Calu3 (cell line): Measurements from ENCODE around the gene USH2A. TPM values are rescaled to one million over a fixed set of nuclear protein-coding genes. Genes with fewer than 3 reads are reported as not detected.

ENCODE experiments used
- Bru-seq: library from RNA; stranded (reverse); fragments of 400-500 nt; gene quantifications from one replicate; lab custom pipeline; 2021; lab: Mats Ljungman, UMichigan
- BruChase-seq, 2 experiments: library from RNA; stranded (reverse); fragments of 400-500 nt; gene quantifications; one replicate each; lab custom pipeline; 2021; lab: Mats Ljungman, UMichigan
- BruUV-seq: library from RNA; stranded (reverse); fragments of 400-500 nt; replicated peaks from 2 replicates; lab custom pipeline; 2021; lab: Mats Ljungman, UMichigan
- CTCF ChIA-PET: fragments of 300-600 bp; sonication (Branson Sonifier 250); formaldehyde crosslinking; loops from one replicate; lab custom pipeline; 2022; ENCODE audit warnings: antibody characterized with exemption; lab: Charles Lee
- DNase-seq: peaks from one replicate; pipeline ENCODE4 v3.0.0; 2022
- H3K27ac Mint-ChIP-seq: one replicate; pipeline ENCODE4 v1.8.0; 2022; ENCODE audit warnings: mixed read lengths; ENCODE audit not compliant: unreplicated experiment
- H3K27me3 Mint-ChIP-seq: one replicate; pipeline ENCODE4 v1.8.0; 2022; ENCODE audit warnings: mixed read lengths; ENCODE audit not compliant: unreplicated experiment
- H3K36me3 Mint-ChIP-seq: one replicate; pipeline ENCODE4 v1.8.0; 2022; ENCODE audit warnings: mild to moderate bottlenecking, moderate library complexity, mixed read lengths; ENCODE audit not compliant: insufficient read depth, unreplicated experiment
- H3K4me1 Mint-ChIP-seq: one replicate; pipeline ENCODE4 v1.8.0; 2022; ENCODE audit warnings: mild to moderate bottlenecking, low read depth, mixed read lengths; ENCODE audit not compliant: unreplicated experiment
- H3K4me3 Mint-ChIP-seq: one replicate; pipeline ENCODE4 v1.8.0; 2022; ENCODE audit warnings: mild to moderate bottlenecking, low read depth, moderate library complexity, mixed read lengths; ENCODE audit not compliant: unreplicated experiment
- H3K9me3 Mint-ChIP-seq: one replicate; pipeline ENCODE4 v1.8.0; 2022; ENCODE audit warnings: low read depth, mixed read lengths; ENCODE audit not compliant: unreplicated experiment
- CTCF ChIP-seq: fragments of 200-600 bp; IDR thresholded peaks from one replicate; pipeline ENCODE4 v1.8.0; 2022; ENCODE audit warnings: antibody characterized with exemption; ENCODE audit not compliant: unreplicated experiment
- intact Hi-C: fragments of 100-400 bp; cut with micrococcal nuclease; formaldehyde crosslinking; loops from one replicate; pipeline ENCODE4 v1.10.0; 2022; ENCODE audit not compliant: unreplicated experiment
- long read RNA-seq: library from polyadenylated mRNA; stranded (forward); transcript quantifications from one replicate; pipeline ENCODE4 v2.0.0, GENCODE V29; 2022
- total RNA-seq: library from RNA; stranded (reverse); gene quantifications from 2 replicates; pipeline ENCODE4 v1.2.3, GENCODE V29; 2022

Gene USH2A
- not detected in 2 replicates for total RNA-seq
- Bru-seq, nascent RNA, result percentile 3 among the genes with signal in this experiment
- BruChase-seq, experiment 1, labeled RNA remaining after a 6-hour chase, result percentile 1 among the genes with signal in this experiment
- percentile 1 among the genes with signal in this experiment for BruChase-seq, experiment 2, labeled RNA remaining after a 2-hour chase
- long read RNA-seq, result 0 reads

- Mint-ChIP-seq H3K27ac (no peak within 1 kb of the TSS), H3K4me3 (no peak within 1 kb of the TSS)
- BruUV-seq, result no TSS peak
These were observed at the start of gene USH2A for GRCh38 chr1:216422821-216423520. USH2A (minus strand) TSS chr1:216423448; CDS start chr1:216422336, 1,112 bp downstream.

GRCh38 chr1:216466162-216466801 is 43.0 kb upstream of the USH2A start:
- no TSS peak for BruUV-seq
- no peak for TF ChIP-seq CTCF
- H3K4me1 Mint-ChIP-seq, result no peaks in the 10 kb centered on the region
- no peaks in the 10 kb centered on the region for H3K9me3 Mint-ChIP-seq
- no peak overlapping the region for H3K27ac Mint-ChIP-seq
- no peak overlapping the region for H3K4me3 Mint-ChIP-seq
- no peaks in the 10 kb centered on the region for H3K36me3 Mint-ChIP-seq
- no peaks in the 10 kb centered on the region for H3K27me3 Mint-ChIP-seq
- CTCF ChIA-PET, result interaction anchor here (1.0 kb wide), 1 partner anchor 11 kb away, joined by 4 read pairs; no protein-coding TSS in a partner anchor
- no peak for DNase-seq
- intact Hi-C loops, result no loop called here

More at GRCh38 chr1:216422821-216423520, at the start of gene USH2A:
- no peaks in the 10 kb centered on the region for H3K4me1 Mint-ChIP-seq
- DNase-seq, result no peak
- no peaks in the 10 kb centered on the region for H3K36me3 Mint-ChIP-seq
- no peaks in the 10 kb centered on the region for H3K9me3 Mint-ChIP-seq
- H3K27me3 Mint-ChIP-seq, result no peaks in the 10 kb centered on the region
- TF ChIP-seq CTCF, result no peak
- CTCF ChIA-PET, result no interaction called here
- intact Hi-C loops, result no loop called here

- no peaks in the 10 kb centered on the region for H3K27me3 Mint-ChIP-seq
- CTCF ChIA-PET, result interaction anchor here (0.6 kb wide), 1 partner anchor 1673 kb away, joined by 3 read pairs; no protein-coding TSS in a partner anchor
- BruUV-seq, result no TSS peak
- no peak overlapping the region for H3K27ac Mint-ChIP-seq
- H3K4me1 Mint-ChIP-seq, result peaks cover 9% of the 10 kb centered on the region
- H3K36me3 Mint-ChIP-seq, result no peaks in the 10 kb centered on the region
- H3K9me3 Mint-ChIP-seq, result no peaks in the 10 kb centered on the region
- TF ChIP-seq CTCF, result no peak
- no peak overlapping the region for H3K4me3 Mint-ChIP-seq
- no peak for DNase-seq
- intact Hi-C loops, result loop anchor here (5.0 kb wide), 1 partner anchor 43 kb away; no protein-coding TSS in a partner anchor
These were observed 41.2 kb upstream of the USH2A start for GRCh38 chr1:216464489-216464888.

GRCh38 chr1:216462066-216462775 is 39.0 kb upstream of the USH2A start:
- Mint-ChIP-seq H3K27ac (no peak overlapping the region), H3K36me3 (no peaks in the 10 kb centered on the region), H3K4me1 (peaks cover 12% of the 10 kb centered on the region), H3K4me3 (no peak overlapping the region), H3K27me3 (no peaks in the 10 kb centered on the region), H3K9me3 (no peaks in the 10 kb centered on the region)
- BruUV-seq, result no TSS peak
- CTCF ChIA-PET, result no interaction called here
- intact Hi-C loops, result loop anchor here (5.0 kb wide), 1 partner anchor 45 kb away; no protein-coding TSS in a partner anchor
- TF ChIP-seq CTCF, result no peak
- no peak for DNase-seq
